Fibroblast of lung (primary cell): Measurements from ENCODE around the gene UGT1A7. TPM values are rescaled to one million over a fixed set of nuclear protein-coding genes. Genes with fewer than 3 reads are reported as not detected.

Experiments used
- DNase-seq, 2 donors: peaks; one replicate each; pipeline versions ENCODE4 v3.0.0 to v3.0.0-alpha.2; 2010; ENCODE audit warnings: low read depth in 2 of 2
- H2AFZ ChIP-seq: 2 replicates; pipeline ENCODE4 v1.5.1; 2012; ENCODE audit warnings: low read length, control low read depth, inconsistent platforms
- H3K27ac ChIP-seq: 2 replicates; pipeline ENCODE4 v1.5.1; 2011; ENCODE audit warnings: low read length, control low read depth; ENCODE audit not compliant: insufficient read depth
- H3K27me3 ChIP-seq: 2 replicates; pipeline ENCODE4 v1.5.1; 2011; ENCODE audit warnings: mild to moderate bottlenecking, low read length; ENCODE audit not compliant: control insufficient read depth, insufficient read depth
- H3K36me3 ChIP-seq: 2 replicates; pipeline ENCODE4 v1.5.1; 2011; ENCODE audit warnings: low read length; ENCODE audit not compliant: control insufficient read depth, insufficient read depth
- H3K4me1 ChIP-seq: 2 replicates; pipeline ENCODE4 v1.5.1; 2011; ENCODE audit warnings: low read length; ENCODE audit not compliant: control insufficient read depth, insufficient read depth; ENCODE audit errors: extremely low read depth
- H3K4me2 ChIP-seq: 2 replicates; pipeline ENCODE4 v1.5.1; 2011; ENCODE audit warnings: low read length, control low read depth; ENCODE audit not compliant: insufficient read depth; ENCODE audit errors: extremely low read depth
- H3K4me3 ChIP-seq, 4 experiments: fragments of 200-600 bp in 1 of 4; sonication (generic) in 1 of 4; replicated peaks in 1 of 4; 2 replicates each; pipeline ENCODE4 v1.5.1; 2011 to 2016; ENCODE audit warnings: low read length in 4 of 4, low read depth in 3 of 4, mild to moderate bottlenecking in 3 of 4, control low read depth in 2 of 4, inconsistent platforms in 1 of 4, mixed read lengths in 1 of 4; ENCODE audit not compliant: insufficient read depth in 1 of 4; ENCODE audit errors: control extremely low read depth in 1 of 4
- H3K79me2 ChIP-seq: 2 replicates; pipeline ENCODE4 v1.5.1; 2012; ENCODE audit warnings: mild to moderate bottlenecking, low read length, inconsistent platforms; ENCODE audit not compliant: control insufficient read depth, insufficient read depth
- H3K9ac ChIP-seq: 2 replicates; pipeline ENCODE4 v1.5.1; 2011; ENCODE audit warnings: mild to moderate bottlenecking, low read length, control low read depth; ENCODE audit not compliant: insufficient read depth
- H3K9me3 ChIP-seq: 2 replicates; pipeline ENCODE4 v1.5.1; 2012; ENCODE audit warnings: low read depth, low read length; ENCODE audit not compliant: control insufficient read depth, insufficient read depth
- H4K20me1 ChIP-seq: 2 replicates; pipeline ENCODE4 v1.5.1; 2011; ENCODE audit warnings: low read length; ENCODE audit not compliant: control insufficient read depth, insufficient read depth; ENCODE audit errors: extremely low read depth
- CTCF ChIP-seq, 2 donors: IDR thresholded peaks in 1 of 2; conservative IDR thresholded peaks in 1 of 2; 1 replicate in 1 of 2; 2 replicates in 1 of 2; pipeline ENCODE4 v1.5.1; 2011 to 2012; ENCODE audit warnings: low read length in 2 of 2, control low read depth in 1 of 2, inconsistent platforms in 1 of 2, low read depth in 1 of 2, mild to moderate bottlenecking in 1 of 2
- EZH2 ChIP-seq: IDR thresholded peaks from 2 replicates; pipeline ENCODE4 v1.5.1; 2012; ENCODE audit warnings: low read length, control low read depth, mild to moderate bottlenecking; ENCODE audit errors: missing control alignments
- polyA plus RNA-seq, 2 donors: library from polyadenylated mRNA; depleted of rRNA in 1 of 2; stranded (reverse) in 1 of 2; unstranded in 1 of 2; fragments of >200 nt; gene quantifications; 2 replicates each; pipeline ENCODE4 v1.2.1, GENCODE V29; 2011 to 2012; ENCODE audit warnings: missing spikeins in 1 of 2
- total RNA-seq: library from RNA; depleted of rRNA; stranded (reverse); fragments of >200 nt; gene quantifications from 2 replicates; pipeline ENCODE4 v1.2.1, GENCODE V29; 2014

Gene UGT1A7
- total and polyA plus RNA-seq, 2 donors (not counting 1 experiment from before 2014, with no cell fraction given): not detected

- H4K20me1 ChIP-seq: no peaks in the 10 kb centered on the region
These were observed 134.6 kb downstream of the UGT1A7 start for GRCh38 chr2:233816334-233816733.

GRCh38 chr2:233816771-233817170 is 135.1 kb downstream of the UGT1A7 start:
- H3K9ac ChIP-seq: no peak overlapping the region
- DNase-seq: no peak
- TF ChIP-seq CTCF (conservative IDR thresholded peaks at IDR 0.05 in 1 of 2, IDR thresholded peaks at IDR 0.05 in 1 of 2; ENCODE audit: low read depth in 1 of 2, low read length in 2 of 2) (no peak), EZH2 (no peak)

More at GRCh38 chr2:233816334-233816733, 134.6 kb downstream of the UGT1A7 start:
- H3K79me2 ChIP-seq: no peaks in the 10 kb centered on the region
- no peak overlapping the region for H3K9ac ChIP-seq
- no peaks in the 10 kb centered on the region for H3K36me3 ChIP-seq
- no peak overlapping the region for H2AFZ ChIP-seq
- no peaks in the 10 kb centered on the region for H3K4me1 ChIP-seq
- no peaks in the 10 kb centered on the region for H3K9me3 ChIP-seq
- TF ChIP-seq EZH2: no peak
- TF ChIP-seq CTCF (conservative IDR thresholded peaks at IDR 0.05 in 1 of 2, IDR thresholded peaks at IDR 0.05 in 1 of 2; ENCODE audit: low read depth in 1 of 2, low read length in 2 of 2): no peak
- no peak overlapping the region for H3K27ac ChIP-seq
- DNase-seq: no peak
- H3K4me3 ChIP-seq: no peak overlapping the region
- H3K4me2 ChIP-seq: no peak overlapping the region
- peaks cover 2% of the 10 kb centered on the region for H3K27me3 ChIP-seq

GRCh38 chr2:233817361-233817911 is 135.7 kb downstream of the UGT1A7 start:
- TF ChIP-seq EZH2 (no peak), CTCF (conservative IDR thresholded peaks at IDR 0.05 in 1 of 2, IDR thresholded peaks at IDR 0.05 in 1 of 2; ENCODE audit: low read depth in 1 of 2, low read length in 2 of 2) (no peak)
- Histone ChIP-seq H3K4me3 (no peak overlapping the region), H4K20me1 (no peaks in the 10 kb centered on the region), H3K9me3 (no peaks in the 10 kb centered on the region), H2AFZ (no peak overlapping the region), H3K36me3 (no peaks in the 10 kb centered on the region), H3K79me2 (no peaks in the 10 kb centered on the region), H3K4me1 (no peaks in the 10 kb centered on the region), H3K27ac (no peak overlapping the region), H3K9ac (no peak overlapping the region), H3K4me2 (no peak overlapping the region), H3K27me3 (peaks cover 4% of the 10 kb centered on the region)
- DNase-seq: peak in 1 of 2 donors; percentile 12

More at GRCh38 chr2:233816771-233817170, 135.1 kb downstream of the UGT1A7 start:
- H3K4me1 ChIP-seq: no peaks in the 10 kb centered on the region
- no peaks in the 10 kb centered on the region for H3K9me3 ChIP-seq
- H3K4me2 ChIP-seq: no peak overlapping the region
- H3K27me3 ChIP-seq: peaks cover 4% of the 10 kb centered on the region
- no peaks in the 10 kb centered on the region for H4K20me1 ChIP-seq
- H3K36me3 ChIP-seq: no peaks in the 10 kb centered on the region
- no peak overlapping the region for H2AFZ ChIP-seq
- no peaks in the 10 kb centered on the region for H3K79me2 ChIP-seq
- H3K27ac ChIP-seq: no peak overlapping the region
- H3K4me3 ChIP-seq: no peak overlapping the region
